Vagina (tissue), 2 donors: Measurements from ENCODE around the gene NFU1. TPM values are rescaled to one million over a fixed set of nuclear protein-coding genes. Genes with fewer than 3 reads are reported as not detected.

ENCODE experiments used
- DNase-seq, 2 donors: peaks; one replicate each; pipeline ENCODE4 v3.0.0-alpha.2; 2017; ENCODE audit errors: extremely low spot score in 2 of 2
- H3K27ac ChIP-seq: fragments of 200-600 bp; sonication (generic); one replicate; pipeline ENCODE4 v1.5.1; 2019
- H3K27me3 ChIP-seq: fragments of 200-600 bp; sonication (generic); one replicate; pipeline ENCODE4 v1.5.1; 2019
- H3K36me3 ChIP-seq, 2 donors: fragments of 200-600 bp; sonication (generic); one replicate each; pipeline ENCODE4 v1.5.1; 2017 to 2019
- H3K4me1 ChIP-seq: fragments of 200-600 bp; sonication (generic); one replicate; pipeline ENCODE4 v1.5.1; 2019
- H3K4me3 ChIP-seq, 2 donors: fragments of 200-600 bp; sonication (generic); 1 replicate in 1 of 2; 2 replicates in 1 of 2; pipeline ENCODE4 v1.5.1; 2016 to 2019
- H3K9me3 ChIP-seq: fragments of 200-600 bp; sonication (generic); one replicate; pipeline ENCODE4 v1.5.1; 2019
- CTCF ChIP-seq, 3 experiments: fragments of 450-650 bp in 2 of 3; fragments of 200-600 bp in 1 of 3; sonication (generic) in 1 of 3; IDR thresholded peaks; one replicate each; pipeline ENCODE4 v1.5.1; 2017 to 2019; ENCODE audit warnings: antibody characterized with exemption in 3 of 3, mild to moderate bottlenecking in 2 of 3, moderate library complexity in 2 of 3
- POLR2A ChIP-seq, 2 donors: fragments of 450-650 bp; IDR thresholded peaks; one replicate each; pipeline ENCODE4 v1.6.1; 2017; ENCODE audit warnings: antibody characterized with exemption in 2 of 2, mild to moderate bottlenecking in 2 of 2, moderate library complexity in 2 of 2
- POLR2AphosphoS5 ChIP-seq, 2 donors: sonication (generic); formaldehyde crosslinking; IDR thresholded peaks; one replicate each; pipeline ENCODE4 v1.9.0; 2017; ENCODE audit warnings: antibody characterized with exemption in 2 of 2, mild to moderate bottlenecking in 2 of 2, low read depth in 1 of 2; ENCODE audit not compliant: insufficient read depth in 1 of 2
- intact Hi-C: fragments of 100-400 bp; cut with DNase I; formaldehyde crosslinking; loops from one replicate; pipeline ENCODE4 v1.15.1; 2023
- total RNA-seq: library from RNA; depleted of rRNA; stranded (reverse); fragments of >200 nt; gene quantifications from one replicate; pipeline ENCODE4 v1.2.3, GENCODE V29; 2016

NFU1 gene
- total RNA-seq, 1 donor from 2014 or later = 64.8 TPM

GRCh38 chr2:69390471-69390870, 46.8 kb downstream of the NFU1 start:
- Histone ChIP-seq H3K27me3 (no peaks in the 10 kb centered on the region), H3K4me3 (no peak overlapping the region), H3K27ac (no peak overlapping the region), H3K9me3 (no peaks in the 10 kb centered on the region), H3K4me1 (peaks cover 18% of the 10 kb centered on the region), H3K36me3 (peaks cover 0 to 12% of the 10 kb centered on the region in 2 donors)
- no peak for TF ChIP-seq POLR2A (IDR thresholded peaks at IDR 0.05)
- TF ChIP-seq CTCF (IDR thresholded peaks at IDR 0.05) = no peak
- TF ChIP-seq POLR2AphosphoS5 (IDR thresholded peaks at IDR 0.05; ENCODE audit: insufficient read depth in 1 of 2, low read depth in 1 of 2) = no peak
- intact Hi-C loops = no loop called here
- DNase-seq = no peak

- H3K9me3 ChIP-seq = no peaks in the 10 kb centered on the region
- TF ChIP-seq POLR2A (IDR thresholded peaks at IDR 0.05) = no peak
- no peak for TF ChIP-seq CTCF (IDR thresholded peaks at IDR 0.05)
- TF ChIP-seq POLR2AphosphoS5 (IDR thresholded peaks at IDR 0.05; ENCODE audit: insufficient read depth in 1 of 2, low read depth in 1 of 2) = no peak
- peaks cover 22% of the 10 kb centered on the region for H3K4me1 ChIP-seq
- DNase-seq = no peak
- H3K27me3 ChIP-seq = no peaks in the 10 kb centered on the region
- intact Hi-C loops = no loop called here
- no peak overlapping the region for H3K27ac ChIP-seq
- H3K4me3 ChIP-seq = no peak overlapping the region
- H3K36me3 ChIP-seq = peaks cover 0 to 10% of the 10 kb centered on the region in 2 donors
These were observed 47.2 kb downstream of the NFU1 start for GRCh38 chr2:69390001-69390400.

GRCh38 chr2:69389271-69389670, 48.0 kb downstream of the NFU1 start:
- H3K9me3 ChIP-seq = no peaks in the 10 kb centered on the region
- intact Hi-C loops = no loop called here

GRCh38 chr2:69387770-69388481, 49.3 kb downstream of the NFU1 start:
- H3K4me3 ChIP-seq = peak overlapping the region; percentile 85 to 99
- H3K36me3 ChIP-seq = no peaks in the 10 kb centered on the region
- no peaks in the 10 kb centered on the region for H3K9me3 ChIP-seq
- intact Hi-C loops = no loop called here
- peak overlapping the region; percentile 93 for H3K27ac ChIP-seq
- H3K27me3 ChIP-seq = no peaks in the 10 kb centered on the region
- peaks cover 39% of the 10 kb centered on the region for H3K4me1 ChIP-seq
- TF ChIP-seq POLR2AphosphoS5 (IDR thresholded peaks at IDR 0.05; ENCODE audit: insufficient read depth in 1 of 2, low read depth in 1 of 2) (no peak), CTCF (IDR thresholded peaks at IDR 0.05) (no peak)
- no peak for DNase-seq

More at GRCh38 chr2:69389271-69389670, 48.0 kb downstream of the NFU1 start:
- TF ChIP-seq POLR2AphosphoS5 (IDR thresholded peaks at IDR 0.05; ENCODE audit: insufficient read depth in 1 of 2, low read depth in 1 of 2) (no peak), POLR2A (IDR thresholded peaks at IDR 0.05) (no peak), CTCF (IDR thresholded peaks at IDR 0.05) (no peak)
- Histone ChIP-seq H3K27ac (no peak overlapping the region), H3K27me3 (no peaks in the 10 kb centered on the region), H3K36me3 (peaks cover 0 to 3% of the 10 kb centered on the region in 2 donors), H3K4me1 (peaks cover 26% of the 10 kb centered on the region), H3K4me3 (no peak overlapping the region)
- no peak for DNase-seq
